NCI-H510A (cell line): ENCODE data around the gene C9orf72.

Experiments
- DNase-seq: peaks from one replicate; lab custom pipeline; 2025; lab: John Stamatoyannopoulos, UW

The C9orf72 gene

DNA sequence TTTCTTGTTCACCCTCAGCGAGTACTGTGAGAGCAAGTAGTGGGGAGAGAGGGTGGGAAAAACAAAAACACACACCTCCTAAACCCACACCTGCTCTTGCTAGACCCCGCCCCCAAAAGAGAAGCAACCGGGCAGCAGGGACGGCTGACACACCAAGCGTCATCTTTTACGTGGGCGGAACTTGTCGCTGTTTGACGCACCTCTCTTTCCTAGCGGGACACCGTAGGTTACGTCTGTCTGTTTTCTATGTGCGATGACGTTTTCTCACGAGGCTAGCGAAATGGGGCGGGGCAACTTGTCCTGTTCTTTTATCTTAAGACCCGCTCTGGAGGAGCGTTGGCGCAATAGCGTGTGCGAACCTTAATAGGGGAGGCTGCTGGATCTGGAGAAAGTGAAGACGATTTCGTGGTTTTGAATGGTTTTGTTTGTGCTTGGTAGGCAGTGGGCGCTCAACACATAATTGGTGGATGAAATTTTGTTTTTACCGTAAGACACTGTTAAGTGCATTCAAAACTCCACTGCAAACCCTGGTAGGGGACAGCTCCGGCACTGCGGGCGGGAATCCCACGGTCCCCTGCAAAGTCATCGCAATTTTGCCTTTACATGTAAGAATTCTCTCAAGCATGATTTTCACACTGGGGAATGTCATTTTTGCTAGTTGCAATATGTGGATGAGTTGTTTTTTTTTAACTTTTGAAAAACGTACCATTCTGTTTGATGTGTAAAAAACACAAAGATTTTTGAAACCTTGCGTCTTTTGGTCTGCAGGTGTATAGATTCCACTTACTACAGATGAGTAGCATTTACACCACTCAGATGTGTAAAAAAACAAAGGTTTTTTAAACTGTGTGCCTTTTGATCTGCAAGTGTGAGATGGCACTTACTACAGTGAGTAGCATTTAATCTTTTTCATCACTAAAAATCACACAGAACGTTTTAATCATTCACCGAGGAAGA, 631 bp upstream of the C9orf72 start:
- peak; percentile 94 for DNase-seq

DNA sequence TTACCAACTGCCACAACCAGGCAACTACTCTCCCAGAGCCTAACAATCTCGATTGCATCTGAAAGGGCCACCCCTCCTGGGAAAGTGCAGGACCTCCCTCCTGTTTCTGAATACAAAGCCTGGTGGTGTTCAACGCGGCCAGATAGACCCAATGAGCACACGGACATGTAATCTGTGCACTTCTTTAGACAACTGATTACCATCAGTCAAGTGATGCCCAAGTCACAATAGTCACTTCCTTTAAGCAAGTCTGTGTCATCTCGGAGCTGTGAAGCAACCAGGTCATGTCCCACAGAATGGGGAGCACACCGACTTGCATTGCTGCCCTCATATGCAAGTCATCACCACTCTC, 739 bp downstream of the C9orf72 start:
- no peak for DNase-seq

DNA sequence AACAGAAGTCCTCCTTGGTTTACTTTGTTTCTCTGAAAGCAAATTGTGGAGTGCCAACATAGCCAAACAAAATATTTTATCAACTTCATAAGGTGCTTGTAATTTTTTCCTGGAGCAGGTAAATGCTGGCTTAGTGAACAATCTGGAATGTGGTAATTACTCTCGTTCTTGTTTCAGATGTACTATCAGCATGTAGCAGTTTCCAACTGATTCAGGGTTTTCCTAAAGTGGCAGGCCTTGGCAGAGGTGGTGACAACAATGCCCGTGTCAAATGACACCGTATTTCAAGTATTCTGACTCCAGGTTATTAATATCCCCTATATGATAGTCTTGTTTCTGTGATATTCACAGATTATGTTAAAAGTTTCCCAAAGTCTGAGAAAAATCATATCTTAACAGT, 1.2 kb downstream of the C9orf72 start:
- no peak for DNase-seq

DNA sequence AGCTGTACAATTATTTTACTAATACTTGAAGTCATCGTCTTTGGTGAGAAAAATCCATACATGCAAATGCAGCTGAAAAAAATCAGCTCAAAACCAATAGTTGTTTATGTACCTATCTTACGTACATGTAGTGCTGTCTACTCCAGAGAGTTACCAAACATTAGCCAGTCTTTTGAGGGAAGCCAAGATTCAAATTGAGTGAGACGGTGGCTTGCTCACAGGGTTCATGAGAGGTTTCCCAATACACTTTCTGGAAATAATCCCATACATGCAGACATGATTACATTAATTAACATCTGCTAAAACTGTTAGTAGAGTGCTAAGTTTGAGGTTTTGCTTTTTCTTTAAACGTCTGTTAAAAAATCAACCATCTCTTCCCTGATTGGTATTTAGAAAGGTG, 2.3 kb downstream of the C9orf72 start:
- no peak for DNase-seq

DNA sequence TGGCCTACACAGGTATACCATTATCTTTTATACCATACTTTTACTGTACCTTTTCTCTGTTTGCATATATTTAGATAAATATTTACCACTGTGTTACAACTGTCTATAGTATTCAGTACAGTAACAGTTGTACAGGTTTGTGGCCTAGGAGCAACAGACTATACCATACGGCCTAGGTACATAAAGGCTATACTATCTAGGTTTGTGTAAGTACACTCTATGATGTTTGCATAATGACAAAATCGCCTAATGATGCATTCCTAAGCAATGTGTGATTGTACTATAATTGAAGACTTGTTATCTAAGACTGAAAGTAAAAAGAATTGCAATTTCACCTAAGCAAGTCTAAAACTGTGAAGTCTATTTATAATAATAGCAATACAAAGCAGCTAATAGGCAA, 3.9 kb downstream of the C9orf72 start:
- no peak for DNase-seq

DNA sequence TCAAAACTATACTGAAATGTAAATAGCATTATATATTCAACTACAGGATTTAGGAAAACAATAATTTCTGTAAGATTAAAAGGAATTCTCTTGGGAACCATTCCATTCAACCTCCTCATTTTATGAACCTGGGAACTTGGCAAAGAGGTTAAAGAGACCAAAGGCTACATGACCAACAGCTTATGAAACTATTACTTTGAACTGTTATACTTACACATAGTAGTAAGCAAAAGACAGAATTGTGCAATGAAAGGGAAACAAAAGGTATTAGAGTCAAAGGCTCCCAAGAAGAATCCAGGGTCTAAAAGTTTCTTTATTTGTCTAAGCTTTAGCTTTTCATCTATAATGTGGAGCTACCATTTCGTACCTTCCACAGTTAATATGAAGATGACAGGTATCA, 7.2 kb downstream of the C9orf72 start:
- DNase-seq, result no peak

DNA sequence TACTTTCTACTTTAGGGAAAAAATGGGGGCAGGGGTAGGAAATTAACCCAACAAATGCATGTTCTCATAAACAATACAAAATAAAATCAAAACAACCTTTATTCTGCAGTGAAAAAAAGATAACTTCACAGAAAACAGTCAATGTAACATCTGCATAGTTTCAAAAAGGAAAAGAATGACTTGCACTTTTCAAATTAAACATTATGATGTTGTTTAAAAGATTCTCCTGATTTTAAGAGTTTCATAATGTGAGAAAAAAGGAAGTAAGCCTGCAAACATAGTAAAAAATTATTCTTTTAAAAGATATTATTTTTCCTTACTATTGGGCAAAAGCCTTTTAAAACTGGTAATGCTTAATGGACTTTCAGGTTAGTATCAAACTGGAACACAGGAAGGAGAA, 7.6 kb downstream of the C9orf72 start:
- no peak for DNase-seq

DNA sequence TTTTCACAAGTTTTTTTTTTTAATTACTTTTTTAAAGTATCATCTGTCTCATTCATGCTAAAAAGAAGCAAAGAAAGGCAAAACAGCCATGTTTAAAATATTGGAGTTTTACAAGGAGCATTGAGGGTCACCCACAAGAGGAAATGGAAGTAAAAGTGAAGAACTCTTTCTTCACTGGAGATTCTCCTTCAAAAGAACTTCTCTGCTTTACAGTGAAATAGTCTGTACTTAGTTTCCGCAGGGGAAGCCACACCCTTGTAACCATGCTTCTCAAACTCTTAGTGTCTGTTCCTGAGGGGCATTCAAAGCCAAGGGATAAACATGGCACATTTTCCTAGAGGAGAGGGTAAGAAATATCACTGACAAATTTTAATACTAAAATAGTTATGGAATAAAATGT, 8.6 kb downstream of the C9orf72 start:
- DNase-seq, result no peak

DNA sequence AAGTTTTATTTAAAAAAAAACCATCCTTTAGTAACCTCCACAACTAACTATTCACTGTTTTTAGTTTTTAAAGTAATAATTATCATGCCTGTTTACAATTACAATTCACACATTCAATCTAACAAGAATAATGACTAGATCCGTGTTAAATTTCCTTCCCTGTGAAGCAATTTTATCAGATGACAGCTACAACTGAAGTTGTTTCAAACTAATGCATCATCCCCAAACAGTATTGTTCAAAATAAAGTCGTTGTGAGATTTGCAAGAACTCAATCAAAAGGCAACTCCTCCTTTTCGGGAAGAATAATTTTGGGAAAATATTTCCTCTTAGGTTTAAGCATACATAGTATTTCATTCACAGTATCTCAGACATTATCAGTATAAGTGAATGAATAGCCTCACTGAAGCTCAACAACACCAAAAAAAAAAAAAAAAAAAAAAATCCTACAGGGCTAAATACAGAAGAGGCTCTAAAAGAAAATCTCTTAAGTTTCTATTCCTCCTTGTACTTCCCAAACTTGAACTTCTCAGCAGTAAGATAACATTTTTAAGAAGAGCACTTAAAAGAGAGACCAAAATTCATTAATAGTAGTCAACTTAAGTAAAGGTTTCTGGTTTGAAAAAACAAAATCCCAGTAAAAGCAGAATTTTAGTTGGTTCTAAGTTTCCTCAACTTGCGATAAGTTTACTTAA, 9.4 kb downstream of the C9orf72 start:
- no peak for DNase-seq

DNA sequence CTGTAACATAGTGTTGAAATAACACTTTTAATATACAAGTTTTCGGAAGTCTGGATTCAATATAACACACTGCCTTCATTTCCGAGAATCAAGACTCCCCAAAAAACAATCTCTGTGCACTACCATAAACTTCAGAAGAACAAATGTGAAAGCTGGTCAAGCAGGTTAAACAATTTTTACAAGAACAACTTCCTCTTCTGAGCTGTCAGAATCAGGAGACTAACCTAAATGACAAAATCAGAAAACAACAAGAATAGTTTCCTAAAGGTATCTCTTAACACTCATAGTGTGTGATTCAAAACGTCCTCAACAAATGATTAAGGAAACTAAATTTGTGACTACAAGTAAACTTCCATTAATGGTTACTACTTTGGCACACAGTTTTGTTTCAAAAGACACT, 11.6 kb downstream of the C9orf72 start:
- no peak for DNase-seq

DNA sequence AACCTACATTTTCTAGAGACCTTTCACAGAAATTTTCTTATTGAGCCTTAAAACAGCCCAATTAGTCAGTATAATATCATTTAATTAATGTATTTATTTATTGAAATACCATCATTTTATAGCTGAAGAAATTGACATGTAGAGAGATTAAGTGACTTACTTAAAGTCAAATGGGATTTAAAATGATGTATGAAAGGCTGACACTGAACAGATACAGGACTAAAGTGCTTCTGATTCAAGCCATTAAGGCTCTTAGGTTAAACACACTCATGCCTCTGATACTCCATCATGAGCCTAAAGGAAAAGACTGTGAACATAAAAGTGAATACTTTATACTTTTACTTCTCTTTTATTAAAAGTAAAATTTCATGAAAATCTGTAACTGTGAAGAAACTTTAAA, 12.8 kb downstream of the C9orf72 start:
- no peak for DNase-seq

DNA sequence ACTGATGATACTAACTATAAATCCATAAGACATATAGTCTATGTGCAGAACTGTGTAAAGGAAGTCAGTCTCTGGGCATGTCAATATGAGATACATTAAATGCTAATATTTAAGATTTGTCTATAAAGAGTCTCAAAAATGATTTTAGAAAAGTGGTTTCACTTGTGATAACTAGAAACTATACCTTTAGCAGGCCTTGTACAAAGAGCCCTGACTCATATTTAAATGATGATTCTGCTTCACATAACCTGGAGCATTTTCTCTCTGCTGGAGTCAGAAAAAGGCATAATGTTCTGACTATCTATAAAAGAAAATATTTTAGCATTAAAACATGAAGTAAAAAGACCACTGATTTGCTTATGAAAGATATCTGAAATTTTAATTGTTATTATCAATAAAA, 15.0 kb downstream of the C9orf72 start:
- DNase-seq, result no peak

DNA sequence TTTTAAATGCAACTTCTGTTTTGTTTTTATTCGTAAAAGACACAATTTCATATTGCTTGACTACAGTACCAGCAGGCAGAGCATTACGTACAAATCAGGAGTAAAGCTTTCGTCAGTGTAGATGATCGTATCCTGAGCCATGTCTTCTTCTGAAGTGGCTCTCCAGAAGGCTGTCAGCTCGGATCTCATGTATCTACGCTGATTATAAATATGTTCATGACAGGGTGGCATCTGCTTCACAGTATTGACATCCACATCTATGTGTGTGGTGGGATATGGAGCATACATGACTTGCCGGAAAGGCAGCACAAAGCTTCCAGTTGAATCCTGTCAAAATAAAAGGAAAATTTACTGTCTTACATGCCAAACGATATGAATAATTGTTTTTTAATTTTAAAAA, 16.8 kb downstream of the C9orf72 start:
- no peak for DNase-seq

DNA sequence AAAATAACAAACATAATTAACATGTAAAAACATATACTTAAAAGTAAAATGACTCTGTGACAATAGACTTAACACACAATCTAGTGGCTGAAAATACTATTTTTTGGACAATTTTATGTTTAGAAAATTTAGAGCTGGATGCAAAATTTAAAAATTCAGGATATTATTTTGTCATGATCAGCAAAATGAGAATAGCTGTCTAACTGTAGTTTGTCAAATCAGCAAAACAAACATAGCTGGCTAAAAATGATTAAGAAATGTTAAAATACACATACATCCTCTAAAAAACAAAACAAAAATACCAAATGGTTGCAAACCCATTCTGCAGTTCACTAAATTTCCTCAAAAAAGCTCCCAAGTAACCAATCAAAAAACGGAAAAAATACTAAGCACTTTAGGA, 18.6 kb downstream of the C9orf72 start:
- no peak for DNase-seq

DNA sequence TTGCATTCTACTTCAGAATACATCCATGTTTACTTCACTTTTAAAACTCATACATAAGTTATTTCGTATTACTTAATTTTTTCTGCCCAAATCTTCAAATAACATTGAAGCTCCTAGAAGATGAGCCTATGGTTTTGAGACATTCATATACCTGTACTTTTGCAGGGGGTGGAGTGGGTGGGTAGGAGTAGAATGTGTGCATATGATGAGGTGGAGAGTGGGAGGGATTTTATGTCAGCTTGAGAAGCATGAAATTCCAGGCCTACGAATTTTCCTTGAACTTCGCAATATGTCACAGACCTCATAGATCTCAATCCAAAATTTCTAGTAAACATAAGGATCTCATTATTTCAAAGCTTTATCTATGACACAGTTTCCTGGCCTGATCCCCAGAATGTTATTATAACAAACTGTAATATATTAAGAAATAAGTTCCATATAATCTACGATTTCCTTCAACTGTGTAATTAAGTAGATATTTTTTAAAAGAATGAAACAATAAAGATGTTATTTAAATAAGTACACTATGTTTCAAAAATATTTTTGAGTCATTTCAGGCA, 24.0 kb downstream of the C9orf72 start:
- no peak for DNase-seq

DNA sequence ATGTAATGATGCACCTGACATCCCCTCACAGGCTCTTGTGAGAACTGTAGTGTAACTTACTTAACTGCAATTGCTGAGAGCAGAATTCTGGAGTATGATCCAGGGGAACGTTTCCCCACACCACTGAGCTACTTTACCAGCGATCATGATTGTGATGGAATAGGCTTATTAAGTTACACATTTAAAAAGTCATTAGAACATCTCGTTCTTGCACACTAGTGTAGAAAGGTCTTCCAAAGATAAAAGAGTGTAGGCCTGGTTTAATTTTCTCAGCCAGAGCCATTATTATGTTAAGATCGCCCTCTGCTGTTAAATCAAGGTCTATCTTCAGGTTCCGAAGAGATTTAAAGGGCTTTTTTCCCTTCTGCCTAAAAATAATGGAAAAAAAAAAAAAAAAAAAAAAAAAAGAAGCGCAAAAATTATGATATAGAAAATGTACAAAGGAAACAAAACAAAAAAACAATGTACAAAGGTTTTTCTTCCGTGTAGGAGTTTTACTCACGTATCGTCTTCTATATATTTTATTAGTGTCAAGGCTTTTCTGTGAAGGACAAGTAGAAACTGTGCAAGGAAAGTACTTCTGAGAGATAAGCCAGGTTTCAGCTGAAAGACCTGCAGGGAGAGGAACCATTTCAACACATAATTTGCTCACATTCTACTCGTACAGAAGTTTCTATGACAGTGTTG, 25.1 kb downstream of the C9orf72 start:
- no peak for DNase-seq

DNA sequence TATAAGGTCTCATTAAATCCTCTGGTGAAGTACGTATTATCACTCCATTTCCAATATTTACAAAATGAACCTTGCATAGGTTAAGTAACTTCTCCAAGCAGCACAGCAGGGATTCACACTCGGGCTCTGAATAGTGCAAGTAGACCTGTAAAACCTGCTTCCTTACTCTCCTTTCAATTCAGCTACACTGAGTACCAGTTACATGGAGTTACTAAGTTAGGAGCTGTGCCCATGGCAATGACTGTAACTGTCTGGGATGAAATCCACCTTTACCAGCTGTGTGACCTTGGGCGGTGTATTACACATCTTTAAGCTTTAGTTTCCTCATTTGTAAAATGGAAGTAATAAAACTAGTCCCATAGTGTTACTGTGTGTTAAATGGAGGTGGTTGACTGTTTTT, 27.8 kb downstream of the C9orf72 start:
- no peak for DNase-seq

DNA sequence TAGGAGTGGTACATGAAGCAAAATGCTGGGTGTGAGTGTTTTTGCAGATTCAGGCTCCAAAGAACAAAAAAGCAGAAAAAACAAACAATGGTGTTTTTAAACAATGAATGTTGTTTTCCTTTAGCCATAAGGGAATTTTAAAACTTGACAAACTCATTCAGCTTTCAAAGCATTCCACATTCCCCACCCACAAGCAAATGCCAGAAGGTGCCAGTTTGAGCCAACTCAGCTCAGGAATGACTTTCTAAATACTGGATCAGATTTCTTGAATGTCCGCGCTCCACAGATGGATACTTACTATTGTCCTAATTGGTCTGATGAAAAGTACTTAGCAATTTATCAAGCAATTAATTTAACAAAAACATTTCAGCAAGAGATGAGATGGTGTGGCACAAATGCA, 30.8 kb downstream of the C9orf72 start:
- no peak for DNase-seq

DNA sequence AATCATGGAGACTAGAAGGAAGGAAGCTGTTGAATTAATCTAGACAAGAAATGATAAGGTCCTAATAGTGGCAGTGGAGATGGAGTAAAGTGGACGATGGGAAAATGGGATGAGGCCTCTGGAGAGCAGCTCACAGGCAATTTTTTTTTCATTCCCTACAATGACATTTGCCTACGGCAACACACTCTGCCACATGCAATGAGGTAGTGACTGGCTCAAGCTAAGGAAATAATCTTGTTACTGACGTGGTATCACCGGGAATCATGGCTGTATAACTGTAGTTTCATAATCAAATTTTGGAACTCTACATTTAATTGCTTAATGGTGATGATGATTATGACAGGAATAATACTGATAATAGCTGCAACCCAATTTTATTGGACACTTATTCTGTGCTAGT, 31.5 kb downstream of the C9orf72 start:
- no peak for DNase-seq

DNA sequence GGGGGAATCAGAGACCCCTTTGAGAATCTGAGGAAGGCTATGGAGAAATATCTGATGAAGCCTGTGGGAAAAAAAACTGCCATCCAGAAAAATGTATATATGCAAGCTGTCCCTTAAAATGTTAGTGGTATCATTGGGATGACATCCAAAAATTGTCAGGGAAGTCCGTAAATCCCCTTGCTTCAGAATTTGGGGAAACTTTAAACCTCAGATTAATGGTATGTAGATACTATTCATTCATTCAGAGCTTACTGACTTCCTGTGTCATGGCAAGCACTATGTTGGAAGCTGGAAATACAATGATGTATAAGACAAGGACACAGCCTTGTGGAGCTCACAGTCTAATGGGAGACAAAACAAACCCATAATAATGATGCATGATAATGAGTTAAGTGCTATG, 32.8 kb downstream of the C9orf72 start:
- DNase-seq, result no peak

DNA sequence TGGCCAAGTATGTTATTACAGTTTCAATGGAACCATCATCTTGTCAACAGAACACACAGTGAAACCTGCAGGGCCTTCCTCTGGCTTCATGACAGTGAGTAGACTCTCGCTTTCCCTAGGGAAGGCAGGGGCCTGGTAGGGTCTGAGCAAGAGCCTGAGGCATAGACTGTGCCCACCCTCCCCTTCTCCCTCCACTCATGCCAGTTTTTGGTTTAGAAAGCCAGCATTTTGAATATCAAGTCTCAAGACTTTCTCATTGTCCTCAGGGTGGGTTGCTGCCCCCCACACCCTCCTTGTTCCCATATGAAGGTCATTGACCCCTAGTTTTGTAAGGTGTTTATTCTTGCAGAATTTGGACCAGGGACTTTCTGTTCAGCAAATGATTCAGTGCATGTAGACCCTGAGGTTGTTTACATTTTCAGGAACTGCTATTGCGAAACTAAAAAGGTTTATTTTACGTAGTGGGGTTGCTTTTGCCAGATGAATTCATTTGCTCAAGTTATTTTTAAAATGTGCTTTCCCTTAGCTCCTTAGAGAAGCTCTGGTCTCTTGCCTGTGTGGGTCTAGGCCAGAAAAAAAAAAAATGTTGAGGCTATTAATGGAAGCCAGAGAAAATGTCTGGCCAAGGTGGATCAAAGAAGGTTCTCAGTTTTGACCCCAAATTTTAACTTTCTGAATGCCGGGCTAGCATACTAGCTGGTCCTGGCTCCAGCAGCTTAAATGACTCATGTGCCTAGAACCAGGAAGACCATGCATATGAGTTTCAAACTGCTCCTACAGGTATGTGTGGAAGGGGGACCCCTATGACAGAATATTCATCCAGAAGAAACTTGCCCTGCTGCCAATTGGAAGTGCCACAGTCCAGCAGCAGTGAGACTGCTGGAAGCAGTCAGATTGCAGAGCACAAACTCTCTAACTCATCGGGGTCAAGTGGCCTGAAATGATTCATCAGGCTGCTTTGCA, 33.5 kb downstream of the C9orf72 start:
- no peak for DNase-seq

DNA sequence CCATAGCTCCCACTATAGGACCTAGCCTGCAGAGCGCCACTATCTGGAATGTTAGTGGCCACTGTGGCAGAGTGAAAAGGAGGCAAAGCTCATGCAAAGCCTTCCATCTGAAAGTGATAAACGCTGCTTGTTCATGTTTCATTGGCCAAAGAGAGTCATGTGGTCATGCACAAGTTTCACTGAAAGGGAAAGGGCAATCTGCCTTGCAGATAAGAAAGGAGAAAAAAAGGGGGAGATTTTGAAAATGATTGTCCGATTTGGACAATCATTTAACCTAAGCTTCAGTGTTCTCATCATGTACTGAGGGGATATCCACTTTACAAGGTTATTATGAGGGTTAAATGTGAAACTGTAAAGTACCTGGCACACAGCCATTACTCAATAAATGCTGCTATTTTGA, 34.6 kb downstream of the C9orf72 start:
- no peak for DNase-seq
